Astrocyte (in vitro differentiated cells and primary cell): ENCODE data around the gene NEUROG3.

Experiments used
- CTCF ChIP-seq: IDR thresholded peaks from 2 replicates; pipeline ENCODE4 v1.5.1; 2011; ENCODE audit warnings: low read depth, mild to moderate bottlenecking, inconsistent platforms, low read length, moderate library complexity; ENCODE audit not compliant: insufficient read depth
- EZH2 ChIP-seq: IDR thresholded peaks from 2 replicates; pipeline ENCODE4 v1.6.1; 2012; ENCODE audit warnings: mild to moderate bottlenecking, low read length, inconsistent platforms; ENCODE audit not compliant: insufficient read depth

- no peak for TF ChIP-seq CTCF
- no peak for TF ChIP-seq EZH2
These were observed 4.3 kb upstream of the NEUROG3 start for GRCh38 chr10:69577268-69578232.
